CD14-positive monocyte (primary cell): Measurements from ENCODE around the gene C9orf153. TPM values are rescaled to one million over a fixed set of nuclear protein-coding genes. Genes with fewer than 3 reads are reported as not detected.
A peak's percentile ranks its signal among the peaks of the same experiment; 100 is the strongest.

Experiments used
- DNase-seq, 3 donors: peaks; one replicate each; pipeline ENCODE4 v3.0.0-alpha.2; 2011 to 2022
- H2AFZ ChIP-seq: 2 replicates; pipeline ENCODE4 v1.6.0; 2012; ENCODE audit warnings: mild to moderate bottlenecking, low read depth, low read length, inconsistent platforms; ENCODE audit not compliant: insufficient read depth, poor library complexity, severe bottlenecking
- H3K27ac ChIP-seq, 2 donors: 1 replicate in 1 of 2; 2 replicates in 1 of 2; pipeline ENCODE4 v1.5.1; 2012 to 2013; ENCODE audit warnings: low read length in 2 of 2, control low read depth in 1 of 2, inconsistent platforms in 1 of 2, low read depth in 1 of 2, mild to moderate bottlenecking in 1 of 2
- H3K27me3 ChIP-seq, 2 donors: one replicate each; pipeline versions ENCODE4 v1.6.0 to v1.6.1; 2011 to 2013; ENCODE audit warnings: low read length in 2 of 2; ENCODE audit not compliant: control insufficient read depth in 2 of 2, insufficient read depth in 2 of 2
- H3K36me3 ChIP-seq, 2 donors: replicated peaks in 1 of 2; 1 replicate in 1 of 2; 2 replicates in 1 of 2; pipeline versions ENCODE4 v1.5.1 to v1.6.1; 2012 to 2013; ENCODE audit warnings: low read length in 2 of 2, control low read depth in 1 of 2, inconsistent platforms in 1 of 2, mild to moderate bottlenecking in 1 of 2; ENCODE audit not compliant: insufficient read depth in 2 of 2, control insufficient read depth in 1 of 2
- H3K4me1 ChIP-seq, 2 donors: 1 replicate in 1 of 2; 2 replicates in 1 of 2; pipeline versions ENCODE4 v1.5.1 to v1.6.1; 2012 to 2013; ENCODE audit warnings: low read length in 2 of 2, control low read depth in 1 of 2, inconsistent platforms in 1 of 2, mild to moderate bottlenecking in 1 of 2, moderate library complexity in 1 of 2; ENCODE audit not compliant: insufficient read depth in 2 of 2, control insufficient read depth in 1 of 2
- H3K4me2 ChIP-seq: replicated peaks from 2 replicates; pipeline ENCODE3; 2012; ENCODE audit warnings: low read length, moderate library complexity, mild to moderate bottlenecking; ENCODE audit not compliant: poor library complexity, severe bottlenecking; ENCODE audit errors: extremely low read depth
- H3K4me3 ChIP-seq, 3 experiments: fragments of 200-600 bp in 1 of 3; sonication (generic) in 1 of 3; replicated peaks in 1 of 3; 1 replicate in 2 of 3; 2 replicates in 1 of 3; pipeline ENCODE4 v1.5.1; 2011 to 2013; ENCODE audit warnings: low read length in 3 of 3, mild to moderate bottlenecking in 3 of 3, control low read depth in 2 of 3, low read depth in 2 of 3, inconsistent platforms in 1 of 3, moderate library complexity in 1 of 3
- H3K79me2 ChIP-seq: 2 replicates; pipeline ENCODE4 v1.6.0; 2012; ENCODE audit warnings: mild to moderate bottlenecking, control low read depth, inconsistent platforms, low read length, moderate library complexity; ENCODE audit not compliant: insufficient read depth
- H3K9ac ChIP-seq: 2 replicates; pipeline ENCODE4 v1.6.0; 2017; ENCODE audit warnings: low read length, mild to moderate bottlenecking; ENCODE audit not compliant: insufficient read depth, poor library complexity, severe bottlenecking
- H3K9me3 ChIP-seq, 2 donors: replicated peaks in 1 of 2; 1 replicate in 1 of 2; 2 replicates in 1 of 2; pipeline versions ENCODE4 v1.5.1 to v1.6.1; 2012 to 2013; ENCODE audit warnings: low read length in 2 of 2, control low read depth in 1 of 2; ENCODE audit not compliant: control insufficient read depth in 1 of 2, insufficient read depth in 1 of 2
- H4K20me1 ChIP-seq: 2 replicates; pipeline ENCODE4 v1.6.0; 2012; ENCODE audit warnings: mild to moderate bottlenecking, low read length, control low read depth, moderate library complexity; ENCODE audit not compliant: insufficient read depth
- H3K27ac Mint-ChIP-seq, 7 donors: one replicate each; pipeline ENCODE4 v1.8.0; 2020; ENCODE audit warnings: mild to moderate bottlenecking in 7 of 7, mixed read lengths in 7 of 7, moderate library complexity in 6 of 7, inconsistent platforms in 2 of 7
- H3K27me3 Mint-ChIP-seq, 3 donors: one replicate each; pipeline ENCODE4 v1.8.0; 2021 to 2022; ENCODE audit warnings: low read depth in 3 of 3, mild to moderate bottlenecking in 3 of 3, mixed read lengths in 3 of 3, moderate library complexity in 3 of 3, inconsistent platforms in 1 of 3
- H3K36me3 Mint-ChIP-seq, 2 donors: one replicate each; pipeline ENCODE4 v1.8.0; 2020; ENCODE audit warnings: mixed read lengths in 2 of 2, inconsistent platforms in 1 of 2, mild to moderate bottlenecking in 1 of 2
- H3K4me1 Mint-ChIP-seq: one replicate; pipeline ENCODE4 v1.8.0; 2020; ENCODE audit warnings: mild to moderate bottlenecking, mixed read lengths
- H3K4me3 Mint-ChIP-seq, 2 donors: one replicate each; pipeline ENCODE4 v1.8.0; 2020; ENCODE audit warnings: mild to moderate bottlenecking in 2 of 2, mixed read lengths in 2 of 2, moderate library complexity in 1 of 2
- H3K9me3 Mint-ChIP-seq, 7 donors: one replicate each; pipeline ENCODE4 v1.8.0; 2020 to 2022; ENCODE audit warnings: mixed read lengths in 7 of 7, mild to moderate bottlenecking in 6 of 7, moderate library complexity in 6 of 7, inconsistent platforms in 2 of 7
- WGBS: methylation state at CpG from one replicate; pipeline ENCODE4 v1.1.5; 2013; ENCODE audit warnings: missing lambda C conversion rate; ENCODE audit not compliant: insufficient coverage; 5-methylcytosine and 5-hydroxymethylcytosine counted together
- intact Hi-C, 2 donors: fragments of 100-400 bp; cut with micrococcal nuclease; formaldehyde crosslinking; loops; one replicate each; pipeline versions ENCODE4 v1.15.0 to v1.15.1; 2023
- polyA plus RNA-seq, 3 donors: library from polyadenylated mRNA; depleted of rRNA in 1 of 3; unstranded in 2 of 3; stranded (reverse) in 1 of 3; fragments of 300-500 nt in 2 of 3; fragments of >200 nt in 1 of 3; fragmentation: Illumina TruSeq in 2 of 3; gene quantifications; 1 replicate in 2 of 3; 2 replicates in 1 of 3; pipeline ENCODE4 v1.2.3, GENCODE V29; 2012 to 2021
- TF ChIP-seq, protein P1 (sequence below): fragments of 200-600 bp; IDR thresholded peaks from one replicate; pipeline ENCODE4 v1.8.0; 2022; ENCODE audit warnings: antibody characterized with exemption, mild to moderate bottlenecking

Gene C9orf153
- polyA plus RNA-seq, 3 donors: not detected

DNA sequence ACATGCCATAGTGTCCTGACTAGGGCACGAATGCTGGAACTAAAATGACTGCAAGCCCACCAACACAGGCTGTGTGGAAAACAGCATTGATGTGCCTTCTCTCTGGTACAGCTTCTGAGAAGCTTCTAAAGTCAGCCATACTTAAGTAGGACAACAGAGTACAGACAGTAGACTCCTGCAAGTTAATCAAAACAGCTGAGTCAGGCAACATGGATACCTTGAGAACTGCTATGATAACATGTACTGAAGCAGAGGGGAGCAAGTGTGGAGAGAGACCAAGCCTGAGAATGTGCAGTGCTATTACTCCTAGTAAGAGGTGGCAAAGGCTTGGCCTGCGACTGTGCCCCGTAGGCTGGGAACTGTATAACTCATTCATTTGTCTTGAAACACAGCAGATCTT is 20.4 kb upstream of the C9orf153 start:
- TF ChIP-seq, protein P1, sequence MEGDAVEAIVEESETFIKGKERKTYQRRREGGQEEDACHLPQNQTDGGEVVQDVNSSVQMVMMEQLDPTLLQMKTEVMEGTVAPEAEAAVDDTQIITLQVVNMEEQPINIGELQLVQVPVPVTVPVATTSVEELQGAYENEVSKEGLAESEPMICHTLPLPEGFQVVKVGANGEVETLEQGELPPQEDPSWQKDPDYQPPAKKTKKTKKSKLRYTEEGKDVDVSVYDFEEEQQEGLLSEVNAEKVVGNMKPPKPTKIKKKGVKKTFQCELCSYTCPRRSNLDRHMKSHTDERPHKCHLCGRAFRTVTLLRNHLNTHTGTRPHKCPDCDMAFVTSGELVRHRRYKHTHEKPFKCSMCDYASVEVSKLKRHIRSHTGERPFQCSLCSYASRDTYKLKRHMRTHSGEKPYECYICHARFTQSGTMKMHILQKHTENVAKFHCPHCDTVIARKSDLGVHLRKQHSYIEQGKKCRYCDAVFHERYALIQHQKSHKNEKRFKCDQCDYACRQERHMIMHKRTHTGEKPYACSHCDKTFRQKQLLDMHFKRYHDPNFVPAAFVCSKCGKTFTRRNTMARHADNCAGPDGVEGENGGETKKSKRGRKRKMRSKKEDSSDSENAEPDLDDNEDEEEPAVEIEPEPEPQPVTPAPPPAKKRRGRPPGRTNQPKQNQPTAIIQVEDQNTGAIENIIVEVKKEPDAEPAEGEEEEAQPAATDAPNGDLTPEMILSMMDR: no peak
- H2AFZ ChIP-seq: no peak overlapping the region

DNA sequence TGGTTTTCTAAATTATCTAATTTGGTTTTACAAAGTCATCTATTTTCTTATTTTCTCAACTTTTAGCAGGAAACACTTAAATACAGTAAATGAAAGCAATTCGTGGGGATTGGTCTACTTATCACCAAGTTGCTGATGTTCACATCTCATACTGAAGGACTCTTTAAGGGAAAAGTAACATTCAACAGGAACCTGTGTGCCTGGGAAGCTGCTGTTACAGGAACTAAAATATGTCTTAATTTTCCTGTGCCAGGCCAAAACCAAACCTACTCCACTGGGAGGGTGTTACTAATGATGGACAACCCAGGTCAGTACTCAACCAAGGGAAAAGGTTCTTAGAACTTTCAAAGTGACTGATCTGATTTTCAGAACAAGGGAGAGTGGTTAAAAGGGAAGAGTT is 17.6 kb upstream of the C9orf153 start:
- DNase-seq: no peak
- H3K4me3 Mint-ChIP-seq: no peak overlapping the region
- H3K27me3 ChIP-seq: no peaks in the 10 kb centered on the region
- peaks cover 41% of the 10 kb centered on the region for H3K79me2 ChIP-seq
- peaks cover 15 to 19% of the 10 kb centered on the region in 2 donors for H3K36me3 Mint-ChIP-seq
- H3K27me3 Mint-ChIP-seq: peaks cover 0 to 2% (median 0%) of the 10 kb centered on the region in 3 donors
- no peak overlapping the region for H2AFZ ChIP-seq
- H4K20me1 ChIP-seq: peaks cover 62% of the 10 kb centered on the region
- H3K4me3 ChIP-seq: no peak overlapping the region
- peaks cover 13 to 23% of the 10 kb centered on the region in 2 donors for H3K36me3 ChIP-seq
- H3K9ac ChIP-seq: no peak overlapping the region
- no peaks in the 10 kb centered on the region for H3K9me3 ChIP-seq
- peaks cover 0 to 3% (median 0%) of the 10 kb centered on the region in 7 donors for H3K9me3 Mint-ChIP-seq
- H3K27ac Mint-ChIP-seq: no peak overlapping the region
- TF ChIP-seq, protein P1: no peak
- H3K27ac ChIP-seq: peak overlapping the region in 1 of 2 donors; percentile 2
- peaks cover 18% of the 10 kb centered on the region for H3K4me1 Mint-ChIP-seq
- H3K4me2 ChIP-seq: no peak overlapping the region
- no CpG with 5 or more reads among the region's 1 CpG for WGBS
- intact Hi-C loops: no loop called here
- H3K4me1 ChIP-seq: peaks cover 7 to 11% of the 10 kb centered on the region in 2 donors

More for the DNA sequence above, 20.4 kb upstream of the C9orf153 start:
- Histone ChIP-seq H3K27ac (no peak overlapping the region), H3K4me1 (peaks cover 14 to 21% of the 10 kb centered on the region in 2 donors), H3K4me3 (no peak overlapping the region), H4K20me1 (peaks cover 56% of the 10 kb centered on the region), H3K9me3 (no peaks in the 10 kb centered on the region), H3K27me3 (no peaks in the 10 kb centered on the region), H3K9ac (no peak overlapping the region), H3K36me3 (peaks cover 0 to 5% of the 10 kb centered on the region in 2 donors), H3K4me2 (no peak overlapping the region), H3K79me2 (peaks cover 41% of the 10 kb centered on the region)
- DNase-seq: no peak
- WGBS: 100% methylated on average over 3 of the region's 3 CpGs
- H3K9me3 Mint-ChIP-seq: peaks cover 0 to 3% (median 0%) of the 10 kb centered on the region in 7 donors
- no peak overlapping the region for H3K4me3 Mint-ChIP-seq
- no peak overlapping the region for H3K27ac Mint-ChIP-seq
- H3K36me3 Mint-ChIP-seq: peaks cover 2 to 3% of the 10 kb centered on the region in 2 donors
- intact Hi-C loops: loop anchor here (5.0 to 10.0 kb wide), 3 partner anchors 55 to 338 kb away; partner anchors contain the start of genes NAA35 (in 2 of the 2) and TUT7 (in 1 of the 2)
- peaks cover 29% of the 10 kb centered on the region for H3K4me1 Mint-ChIP-seq
- peaks cover 3 to 5% (median 4%) of the 10 kb centered on the region in 3 donors for H3K27me3 Mint-ChIP-seq
